ENCODE results near the gene AP2A1.
A peak's percentile ranks its signal among the peaks of the same experiment; 100 is the strongest.

AP2A1 gene

GRCh38 chr19:49840321-49840720, 73.5 kb downstream of the AP2A1 start:
- H3K27me3 ChIP-seq = no peaks in the 10 kb centered on the region
- no peaks in the 10 kb centered on the region for H3K9me3 ChIP-seq
- no peak for TF ChIP-seq CTCF (IDR thresholded peaks at IDR 0.05)
- H3K36me3 ChIP-seq = peaks cover 58% of the 10 kb centered on the region
- peaks cover 15 to 16% of the 10 kb centered on the region in 2 experiments for H3K4me1 ChIP-seq (ENCODE audit: control insufficient read depth in 1 of 2, insufficient read depth in 1 of 2, low read depth in 1 of 2, low read length in 1 of 2)
- no peak overlapping the region for H3K4me3 ChIP-seq (ENCODE audit: low read depth in 1 of 2, low read length in 1 of 2)
- H3K27ac ChIP-seq = no peak overlapping the region

GRCh38 chr19:49840736-49841249, 74.0 kb downstream of the AP2A1 start:
- Histone ChIP-seq H3K4me1 (ENCODE audit: control insufficient read depth in 1 of 2, insufficient read depth in 1 of 2, low read depth in 1 of 2, low read length in 1 of 2) (peaks cover 16 to 17% of the 10 kb centered on the region in 2 experiments), H3K9me3 (no peaks in the 10 kb centered on the region), H3K36me3 (peaks cover 53% of the 10 kb centered on the region), H3K4me3 (ENCODE audit: low read depth in 1 of 2, low read length in 1 of 2) (no peak overlapping the region), H3K27ac (peak overlapping the region; percentile 5), H3K27me3 (no peaks in the 10 kb centered on the region)
- TF ChIP-seq CTCF (IDR thresholded peaks at IDR 0.05) = no peak

- peaks cover 24% of the 10 kb centered on the region in 2 experiments for H3K4me1 ChIP-seq (ENCODE audit: control insufficient read depth in 1 of 2, insufficient read depth in 1 of 2, low read depth in 1 of 2, low read length in 1 of 2)
- no peaks in the 10 kb centered on the region for H3K27me3 ChIP-seq
- TF ChIP-seq CTCF (IDR thresholded peaks at IDR 0.05) = no peak
- H3K36me3 ChIP-seq = peaks cover 28% of the 10 kb centered on the region
- no peak overlapping the region for H3K4me3 ChIP-seq (ENCODE audit: low read depth in 1 of 2, low read length in 1 of 2)
- no peak overlapping the region for H3K27ac ChIP-seq
- no peaks in the 10 kb centered on the region for H3K9me3 ChIP-seq
Observed at GRCh38 chr19:49843265-49843664, 76.5 kb downstream of the AP2A1 start.

- peaks cover 36% of the 10 kb centered on the region in 2 experiments for H3K4me1 ChIP-seq (ENCODE audit: control insufficient read depth in 1 of 2, insufficient read depth in 1 of 2, low read depth in 1 of 2, low read length in 1 of 2)
- peaks cover 17% of the 10 kb centered on the region for H3K36me3 ChIP-seq
- no peak for TF ChIP-seq CTCF (IDR thresholded peaks at IDR 0.05)
- H3K27ac ChIP-seq = peak overlapping the region; percentile 46
- H3K9me3 ChIP-seq = no peaks in the 10 kb centered on the region
- no peaks in the 10 kb centered on the region for H3K27me3 ChIP-seq
- no peak overlapping the region for H3K4me3 ChIP-seq (ENCODE audit: low read depth in 1 of 2, low read length in 1 of 2)
Observed at GRCh38 chr19:49844138-49845095, 77.6 kb downstream of the AP2A1 start.

- TF ChIP-seq CTCF (IDR thresholded peaks at IDR 0.05) = no peak
- peaks cover 46% of the 10 kb centered on the region in 2 experiments for H3K4me1 ChIP-seq (ENCODE audit: control insufficient read depth in 1 of 2, insufficient read depth in 1 of 2, low read depth in 1 of 2, low read length in 1 of 2)
Observed at GRCh38 chr19:49845414-49845813, 78.6 kb downstream of the AP2A1 start.

More at GRCh38 chr19:49845414-49845813, 78.6 kb downstream of the AP2A1 start:
- H3K36me3 ChIP-seq = peaks cover 7% of the 10 kb centered on the region
- no peaks in the 10 kb centered on the region for H3K27me3 ChIP-seq
- H3K4me3 ChIP-seq (ENCODE audit: low read depth in 1 of 2, low read length in 1 of 2) = no peak overlapping the region
- peak overlapping the region; percentile 46 for H3K27ac ChIP-seq
- no peaks in the 10 kb centered on the region for H3K9me3 ChIP-seq
